Testis (tissue), 2 donors: ENCODE data around the gene TOMT.

Experiments
- CTCF ChIP-seq, 3 experiments: fragments of 450-650 bp in 2 of 3; fragments of 200-600 bp in 1 of 3; sonication (generic) in 1 of 3; IDR thresholded peaks; one replicate each; pipeline ENCODE4 v1.5.1; 2016 to 2019; ENCODE audit warnings: antibody characterized with exemption in 3 of 3, mild to moderate bottlenecking in 2 of 3, moderate library complexity in 1 of 3
- POLR2A ChIP-seq: fragments of 450-650 bp; IDR thresholded peaks from one replicate; pipeline ENCODE4 v1.6.1; 2017; ENCODE audit warnings: antibody characterized with exemption, mild to moderate bottlenecking, moderate library complexity

GRCh38 chr11:72098741-72099140, 7.0 kb upstream of the TOMT start:
- TF ChIP-seq CTCF (IDR thresholded peaks at IDR 0.05) = no peak
- no peak for TF ChIP-seq POLR2A
